GM20000 (cell line): Measurements from ENCODE around the gene MYOT.
"Not testable (repeated sequence)": the region's sequence is repeated elsewhere in the genome, so short reads cannot be mapped to it uniquely, and the experiment has no call there.

Source experiments
- DNase-seq: peaks from one replicate; pipeline ENCODE4 v3.0.0; 2012; ENCODE audit warnings: low spot score
- TF ChIP-seq, protein P1 (sequence below): IDR thresholded peaks from 2 replicates; pipeline ENCODE4 v1.5.1; 2012; ENCODE audit warnings: mild to moderate bottlenecking, control low read depth; ENCODE audit errors: extremely low read depth, missing control alignments

The MYOT gene

GRCh38 chr5:137856201-137856600 lies 11.5 kb upstream of the MYOT start:
- peak; percentile 22 for DNase-seq

GRCh38 chr5:137856916-137857862 lies 10.5 kb upstream of the MYOT start:
- TF ChIP-seq, protein P1, sequence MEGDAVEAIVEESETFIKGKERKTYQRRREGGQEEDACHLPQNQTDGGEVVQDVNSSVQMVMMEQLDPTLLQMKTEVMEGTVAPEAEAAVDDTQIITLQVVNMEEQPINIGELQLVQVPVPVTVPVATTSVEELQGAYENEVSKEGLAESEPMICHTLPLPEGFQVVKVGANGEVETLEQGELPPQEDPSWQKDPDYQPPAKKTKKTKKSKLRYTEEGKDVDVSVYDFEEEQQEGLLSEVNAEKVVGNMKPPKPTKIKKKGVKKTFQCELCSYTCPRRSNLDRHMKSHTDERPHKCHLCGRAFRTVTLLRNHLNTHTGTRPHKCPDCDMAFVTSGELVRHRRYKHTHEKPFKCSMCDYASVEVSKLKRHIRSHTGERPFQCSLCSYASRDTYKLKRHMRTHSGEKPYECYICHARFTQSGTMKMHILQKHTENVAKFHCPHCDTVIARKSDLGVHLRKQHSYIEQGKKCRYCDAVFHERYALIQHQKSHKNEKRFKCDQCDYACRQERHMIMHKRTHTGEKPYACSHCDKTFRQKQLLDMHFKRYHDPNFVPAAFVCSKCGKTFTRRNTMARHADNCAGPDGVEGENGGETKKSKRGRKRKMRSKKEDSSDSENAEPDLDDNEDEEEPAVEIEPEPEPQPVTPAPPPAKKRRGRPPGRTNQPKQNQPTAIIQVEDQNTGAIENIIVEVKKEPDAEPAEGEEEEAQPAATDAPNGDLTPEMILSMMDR, result no peak
- DNase-seq, result peak; percentile 7

More at GRCh38 chr5:137856201-137856600, 11.5 kb upstream of the MYOT start:
- TF ChIP-seq, protein P1, result no peak

GRCh38 chr5:137858223-137858916 lies 9.3 kb upstream of the MYOT start:
- TF ChIP-seq, protein P1, result no peak
- DNase-seq, result peak; percentile 39

DNA sequence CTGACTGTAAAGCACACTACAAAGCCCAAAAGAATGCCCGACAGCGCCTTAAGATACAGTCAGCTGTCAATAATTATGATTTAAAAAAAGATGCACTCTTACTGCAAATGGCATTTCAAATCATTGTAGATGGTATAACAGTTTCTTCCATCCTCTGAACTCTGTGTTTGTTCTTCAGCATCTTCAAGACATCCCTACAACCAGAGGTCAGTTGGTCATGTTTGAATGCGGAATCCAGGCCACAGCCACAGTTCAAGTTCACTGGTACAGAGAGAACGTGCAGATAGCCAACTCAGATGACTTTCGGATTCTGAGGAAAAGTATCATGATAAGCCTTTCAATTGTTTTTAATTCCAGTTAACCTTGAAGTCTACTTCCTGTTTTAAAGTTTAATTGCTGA lies 8.7 kb upstream of the MYOT start:
- TF ChIP-seq, protein P1, result no peak
- no peak for DNase-seq

- TF ChIP-seq, protein P1, result no peak
These were observed 5.4 kb upstream of the MYOT start for GRCh38 chr5:137862251-137862650.

DNA sequence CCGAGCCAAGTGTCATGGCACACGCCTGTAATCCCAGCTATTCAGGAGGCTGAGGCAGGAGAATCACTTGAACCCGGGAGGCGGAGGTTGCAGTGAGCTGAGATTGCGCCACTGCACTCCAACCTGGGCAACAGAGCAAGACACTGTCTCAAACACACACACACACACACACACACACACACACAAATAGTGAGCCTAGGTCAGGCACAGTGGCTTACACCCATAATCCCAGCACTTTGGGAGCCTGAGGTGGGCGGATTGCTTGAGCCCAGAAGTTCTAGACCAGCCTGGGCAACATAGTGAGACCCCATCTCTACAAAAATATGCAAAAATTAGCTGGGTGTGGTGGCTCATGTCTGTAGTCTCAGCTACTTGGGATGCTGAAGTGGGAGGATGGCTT lies 4.0 kb upstream of the MYOT start:
- not testable (repeated sequence) for DNase-seq

More at GRCh38 chr5:137862251-137862650, 5.4 kb upstream of the MYOT start:
- DNase-seq, result no peak

DNA sequence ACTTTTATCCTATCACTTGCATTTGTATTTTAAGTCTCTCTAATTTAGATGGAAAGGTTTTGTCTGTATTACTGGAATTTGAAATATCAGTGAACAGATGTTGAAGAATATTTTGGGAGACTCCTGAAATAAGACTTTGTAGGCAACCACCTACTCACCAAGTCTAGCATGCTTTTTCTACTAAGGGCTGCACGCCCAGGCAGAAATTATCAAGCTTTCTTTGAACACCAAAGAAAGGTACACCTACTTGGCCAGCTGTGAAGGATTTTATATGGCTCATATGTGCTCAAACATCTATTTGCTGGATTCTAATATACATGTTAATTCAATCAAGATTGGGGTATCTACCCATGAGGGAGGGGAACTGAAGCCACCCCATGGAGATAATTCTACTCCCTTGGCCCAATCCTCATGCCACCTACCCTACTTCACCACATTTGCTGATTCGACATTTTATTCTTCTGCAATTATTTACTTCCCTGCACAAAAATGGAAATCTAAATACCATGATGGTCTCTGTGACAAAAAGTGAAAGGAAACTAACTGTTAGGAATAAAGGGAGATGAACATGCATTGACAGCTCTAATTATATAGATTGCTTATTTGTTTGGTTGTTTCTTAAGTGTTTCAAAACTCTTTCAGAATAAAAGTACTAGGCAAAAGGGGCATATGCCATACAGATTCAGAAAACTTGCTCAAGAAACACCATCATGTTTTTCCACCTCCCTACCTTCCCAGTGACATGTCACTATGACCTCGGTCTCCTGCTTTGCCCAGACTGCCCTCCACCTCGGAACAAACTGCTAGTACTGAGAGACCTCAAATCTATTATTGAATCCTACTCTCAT lies 895 bp upstream of the MYOT start:
- TF ChIP-seq, protein P1, result no peak

More for the DNA sequence above, 895 bp upstream of the MYOT start:
- no peak for DNase-seq
